GM12864 (cell line): ENCODE results near the gene GANC.

ENCODE experiments used
- DNase-seq: peaks from one replicate; pipeline ENCODE4 v3.0.0-alpha.2; 2011; ENCODE audit warnings: low read depth
- H3K4me3 ChIP-seq: 2 replicates; pipeline ENCODE4 v1.5.1; 2011; ENCODE audit warnings: mild to moderate bottlenecking, low read depth, low read length, control low read depth
- TF ChIP-seq, protein P1 (sequence below): IDR thresholded peaks from 2 replicates; pipeline ENCODE4 v1.5.1; 2011; ENCODE audit warnings: low read depth, mild to moderate bottlenecking, moderate library complexity, low read length, control low read depth, inconsistent platforms; ENCODE audit errors: missing control alignments

Gene GANC

DNA sequence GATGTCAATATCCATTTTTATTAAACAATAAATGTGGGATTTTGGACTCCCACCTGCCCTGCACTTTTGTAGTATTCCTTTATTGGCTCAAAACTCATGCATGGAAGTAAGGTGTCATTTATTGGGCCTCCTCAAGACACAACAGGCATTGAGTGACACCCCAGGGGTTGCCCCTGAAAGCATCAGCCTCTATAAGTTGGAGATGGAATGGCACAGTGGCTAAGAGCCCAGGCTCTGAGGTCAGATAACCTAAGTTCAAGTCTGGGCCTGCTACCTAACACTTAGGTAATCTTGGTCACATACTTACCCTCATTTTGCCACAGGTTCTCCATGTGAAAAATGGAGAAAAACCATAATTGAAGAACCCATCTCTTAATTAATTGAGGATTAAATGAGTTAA is 90.9 kb downstream of the GANC start:
- TF ChIP-seq, protein P1, sequence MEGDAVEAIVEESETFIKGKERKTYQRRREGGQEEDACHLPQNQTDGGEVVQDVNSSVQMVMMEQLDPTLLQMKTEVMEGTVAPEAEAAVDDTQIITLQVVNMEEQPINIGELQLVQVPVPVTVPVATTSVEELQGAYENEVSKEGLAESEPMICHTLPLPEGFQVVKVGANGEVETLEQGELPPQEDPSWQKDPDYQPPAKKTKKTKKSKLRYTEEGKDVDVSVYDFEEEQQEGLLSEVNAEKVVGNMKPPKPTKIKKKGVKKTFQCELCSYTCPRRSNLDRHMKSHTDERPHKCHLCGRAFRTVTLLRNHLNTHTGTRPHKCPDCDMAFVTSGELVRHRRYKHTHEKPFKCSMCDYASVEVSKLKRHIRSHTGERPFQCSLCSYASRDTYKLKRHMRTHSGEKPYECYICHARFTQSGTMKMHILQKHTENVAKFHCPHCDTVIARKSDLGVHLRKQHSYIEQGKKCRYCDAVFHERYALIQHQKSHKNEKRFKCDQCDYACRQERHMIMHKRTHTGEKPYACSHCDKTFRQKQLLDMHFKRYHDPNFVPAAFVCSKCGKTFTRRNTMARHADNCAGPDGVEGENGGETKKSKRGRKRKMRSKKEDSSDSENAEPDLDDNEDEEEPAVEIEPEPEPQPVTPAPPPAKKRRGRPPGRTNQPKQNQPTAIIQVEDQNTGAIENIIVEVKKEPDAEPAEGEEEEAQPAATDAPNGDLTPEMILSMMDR = no peak
- no peak for DNase-seq

GRCh38 chr15:42364529-42364928 is 91.5 kb downstream of the GANC start:
- TF ChIP-seq, protein P1 = no peak
- no peak overlapping the region for H3K4me3 ChIP-seq
- no peak for DNase-seq

More for the DNA sequence above, 90.9 kb downstream of the GANC start:
- H3K4me3 ChIP-seq = no peak overlapping the region

- no peak for DNase-seq
- H3K4me3 ChIP-seq = no peak overlapping the region
- TF ChIP-seq, protein P1 = no peak
Measured at GRCh38 chr15:42365921-42366550, 93.0 kb downstream of the GANC start.

- TF ChIP-seq, protein P1 = no peak
- DNase-seq = no peak
- H3K4me3 ChIP-seq = no peak overlapping the region
Measured at GRCh38 chr15:42367041-42367440, 94.0 kb downstream of the GANC start.

GRCh38 chr15:42368096-42368495 is 95.1 kb downstream of the GANC start:
- TF ChIP-seq, protein P1 = no peak
- no peak overlapping the region for H3K4me3 ChIP-seq
- DNase-seq = no peak

GRCh38 chr15:42371096-42371495 is 98.1 kb downstream of the GANC start:
- no peak overlapping the region for H3K4me3 ChIP-seq
- TF ChIP-seq, protein P1 = no peak
- no peak for DNase-seq

GRCh38 chr15:42373274-42373673 is 100.3 kb downstream of the GANC start:
- TF ChIP-seq, protein P1 = no peak
- no peak for DNase-seq
- H3K4me3 ChIP-seq = no peak overlapping the region
